Effector memory CD4-positive, alpha-beta T cell (primary cell): ENCODE measurements around the gene WNT9A.
"Not testable (repeated sequence)": the region's sequence is repeated elsewhere in the genome, so short reads cannot be mapped to it uniquely, and the experiment has no call there.

ENCODE experiments used
- DNase-seq, 3 donors: peaks; one replicate each; pipeline ENCODE4 v3.0.0-alpha.2; 2020
- H3K27ac ChIP-seq: 2 replicates; pipeline ENCODE4 v1.7.0; 2013; ENCODE audit warnings: mild to moderate bottlenecking, low read length, moderate library complexity; ENCODE audit not compliant: insufficient read depth, poor library complexity, severe bottlenecking
- H3K27me3 ChIP-seq: replicated peaks from 2 replicates; pipeline ENCODE4 v1.7.0; 2013; ENCODE audit warnings: mild to moderate bottlenecking, low read length; ENCODE audit not compliant: insufficient read depth, control insufficient read depth, poor library complexity, severe bottlenecking
- H3K36me3 ChIP-seq: 2 replicates; pipeline ENCODE4 v1.7.0; 2013; ENCODE audit warnings: mild to moderate bottlenecking, low read length, moderate library complexity; ENCODE audit not compliant: control insufficient read depth, insufficient read depth
- H3K4me1 ChIP-seq: 2 replicates; pipeline ENCODE4 v1.7.0; 2013; ENCODE audit warnings: low read length, mild to moderate bottlenecking; ENCODE audit not compliant: control insufficient read depth, insufficient read depth, poor library complexity, severe bottlenecking
- H3K4me3 ChIP-seq: 2 replicates; pipeline ENCODE4 v1.7.0; 2013; ENCODE audit warnings: low read length, low read depth, mild to moderate bottlenecking; ENCODE audit not compliant: insufficient read depth, poor library complexity, severe bottlenecking
- H3K9me3 ChIP-seq: 2 replicates; pipeline ENCODE4 v1.7.0; 2013; ENCODE audit warnings: mild to moderate bottlenecking, low read length, moderate library complexity; ENCODE audit not compliant: control insufficient read depth

The WNT9A gene

GRCh38 chr1:227883641-227884301 lies 64.0 kb downstream of the WNT9A start:
- H3K36me3 ChIP-seq: no peaks in the 10 kb centered on the region
- H3K27ac ChIP-seq: no peak overlapping the region
- no peak overlapping the region for H3K4me3 ChIP-seq
- H3K4me1 ChIP-seq: peaks cover 43% of the 10 kb centered on the region
- no peak for DNase-seq
- no peaks in the 10 kb centered on the region for H3K27me3 ChIP-seq
- no peaks in the 10 kb centered on the region for H3K9me3 ChIP-seq

- no peaks in the 10 kb centered on the region for H3K9me3 ChIP-seq
- no peak overlapping the region for H3K27ac ChIP-seq
- no peak overlapping the region for H3K4me3 ChIP-seq
- no peaks in the 10 kb centered on the region for H3K36me3 ChIP-seq
- peaks cover 41% of the 10 kb centered on the region for H3K4me1 ChIP-seq
- DNase-seq: no peak
- no peaks in the 10 kb centered on the region for H3K27me3 ChIP-seq
Measured at GRCh38 chr1:227883073-227883520, 64.6 kb downstream of the WNT9A start.

GRCh38 chr1:227880342-227880924 lies 67.3 kb downstream of the WNT9A start:
- Histone ChIP-seq H3K9me3 (no peaks in the 10 kb centered on the region), H3K27ac (no peak overlapping the region), H3K36me3 (no peaks in the 10 kb centered on the region), H3K4me3 (no peak overlapping the region), H3K27me3 (no peaks in the 10 kb centered on the region), H3K4me1 (peaks cover 15% of the 10 kb centered on the region)
- DNase-seq: no peak

GRCh38 chr1:227877810-227878209 lies 69.9 kb downstream of the WNT9A start:
- not testable (repeated sequence) for H3K27ac ChIP-seq, H3K27me3 ChIP-seq, H3K36me3 ChIP-seq, H3K4me3 ChIP-seq, H3K4me1 ChIP-seq, DNase-seq, H3K9me3 ChIP-seq

- not testable (repeated sequence) for H3K9me3 ChIP-seq, H3K36me3 ChIP-seq, H3K27me3 ChIP-seq
Measured at GRCh38 chr1:227871892-227872291, 75.8 kb downstream of the WNT9A start.

GRCh38 chr1:227870366-227870765 lies 77.4 kb downstream of the WNT9A start:
- no peaks in the 10 kb centered on the region for H3K27me3 ChIP-seq
- no peak overlapping the region for H3K27ac ChIP-seq
- H3K9me3 ChIP-seq: no peaks in the 10 kb centered on the region
- H3K4me3 ChIP-seq: peak overlapping the region; percentile 31
- H3K4me1 ChIP-seq: peaks cover 30% of the 10 kb centered on the region
- no peaks in the 10 kb centered on the region for H3K36me3 ChIP-seq
- DNase-seq: no peak

More at GRCh38 chr1:227871892-227872291, 75.8 kb downstream of the WNT9A start:
- not testable (repeated sequence) for H3K27ac ChIP-seq, H3K4me3 ChIP-seq, DNase-seq
- peaks cover 30% of the 10 kb centered on the region for H3K4me1 ChIP-seq

- no peak overlapping the region for H3K27ac ChIP-seq
- peaks cover 30% of the 10 kb centered on the region for H3K4me1 ChIP-seq
- H3K36me3 ChIP-seq: no peaks in the 10 kb centered on the region
- H3K4me3 ChIP-seq: peak overlapping the region; percentile 31
- no peaks in the 10 kb centered on the region for H3K9me3 ChIP-seq
- no peaks in the 10 kb centered on the region for H3K27me3 ChIP-seq
- no peak for DNase-seq
Measured at GRCh38 chr1:227869851-227870305, 77.9 kb downstream of the WNT9A start.

GRCh38 chr1:227869279-227869842 lies 78.4 kb downstream of the WNT9A start:
- H3K4me3 ChIP-seq: no peak overlapping the region
- H3K27me3 ChIP-seq: no peaks in the 10 kb centered on the region
- DNase-seq: no peak
- H3K27ac ChIP-seq: no peak overlapping the region
- no peaks in the 10 kb centered on the region for H3K9me3 ChIP-seq
- no peaks in the 10 kb centered on the region for H3K36me3 ChIP-seq
- H3K4me1 ChIP-seq: peaks cover 30% of the 10 kb centered on the region
